Glutamatergic neuron (in vitro differentiated cells): ENCODE results near the gene POLD4. TPM values are rescaled to one million over a fixed set of nuclear protein-coding genes. Genes with fewer than 3 reads are reported as not detected.

Experiments
- DNase-seq: peaks from one replicate; pipeline ENCODE4 v3.0.0; 2022
- H3K27ac Mint-ChIP-seq: one replicate; pipeline ENCODE4 v1.8.0; 2020; ENCODE audit warnings: mild to moderate bottlenecking, mixed read lengths, inconsistent platforms; ENCODE audit not compliant: unreplicated experiment
- H3K27me3 Mint-ChIP-seq: one replicate; pipeline ENCODE4 v1.8.0; 2020; ENCODE audit warnings: mild to moderate bottlenecking, moderate library complexity, mixed read lengths, inconsistent platforms; ENCODE audit not compliant: unreplicated experiment
- H3K36me3 Mint-ChIP-seq: one replicate; pipeline ENCODE4 v1.8.0; 2020; ENCODE audit warnings: mild to moderate bottlenecking, mixed read lengths, inconsistent platforms; ENCODE audit not compliant: unreplicated experiment
- H3K4me1 Mint-ChIP-seq: one replicate; pipeline ENCODE4 v1.8.0; 2020; ENCODE audit warnings: mild to moderate bottlenecking, low read depth, mixed read lengths, inconsistent platforms; ENCODE audit not compliant: unreplicated experiment
- H3K4me3 Mint-ChIP-seq: one replicate; pipeline ENCODE4 v1.8.0; 2020; ENCODE audit warnings: mild to moderate bottlenecking, mixed read lengths, inconsistent platforms; ENCODE audit not compliant: unreplicated experiment
- H3K9me3 Mint-ChIP-seq: one replicate; pipeline ENCODE4 v1.8.0; 2020; ENCODE audit warnings: mild to moderate bottlenecking, moderate library complexity, mixed read lengths, inconsistent platforms; ENCODE audit not compliant: unreplicated experiment
- total RNA-seq: library from RNA; stranded (reverse); fragmentation: NEBNext Ultra II Directional; extraction: Animal tissue kit (Norgen Biotek cat#: 25700); gene quantifications from one replicate; pipeline ENCODE4 v1.2.1, GENCODE V29; 2021; ENCODE audit not compliant: unreplicated experiment
- TF ChIP-seq, protein P1 (sequence below): fragments of 200-600 bp; sonication (generic); IDR thresholded peaks from one replicate; pipeline ENCODE4 v1.5.0; 2021; ENCODE audit not compliant: partially characterized antibody, unreplicated experiment

POLD4 gene
- total RNA-seq, 1 donor from 2014 or later = 15.4 TPM

DNA sequence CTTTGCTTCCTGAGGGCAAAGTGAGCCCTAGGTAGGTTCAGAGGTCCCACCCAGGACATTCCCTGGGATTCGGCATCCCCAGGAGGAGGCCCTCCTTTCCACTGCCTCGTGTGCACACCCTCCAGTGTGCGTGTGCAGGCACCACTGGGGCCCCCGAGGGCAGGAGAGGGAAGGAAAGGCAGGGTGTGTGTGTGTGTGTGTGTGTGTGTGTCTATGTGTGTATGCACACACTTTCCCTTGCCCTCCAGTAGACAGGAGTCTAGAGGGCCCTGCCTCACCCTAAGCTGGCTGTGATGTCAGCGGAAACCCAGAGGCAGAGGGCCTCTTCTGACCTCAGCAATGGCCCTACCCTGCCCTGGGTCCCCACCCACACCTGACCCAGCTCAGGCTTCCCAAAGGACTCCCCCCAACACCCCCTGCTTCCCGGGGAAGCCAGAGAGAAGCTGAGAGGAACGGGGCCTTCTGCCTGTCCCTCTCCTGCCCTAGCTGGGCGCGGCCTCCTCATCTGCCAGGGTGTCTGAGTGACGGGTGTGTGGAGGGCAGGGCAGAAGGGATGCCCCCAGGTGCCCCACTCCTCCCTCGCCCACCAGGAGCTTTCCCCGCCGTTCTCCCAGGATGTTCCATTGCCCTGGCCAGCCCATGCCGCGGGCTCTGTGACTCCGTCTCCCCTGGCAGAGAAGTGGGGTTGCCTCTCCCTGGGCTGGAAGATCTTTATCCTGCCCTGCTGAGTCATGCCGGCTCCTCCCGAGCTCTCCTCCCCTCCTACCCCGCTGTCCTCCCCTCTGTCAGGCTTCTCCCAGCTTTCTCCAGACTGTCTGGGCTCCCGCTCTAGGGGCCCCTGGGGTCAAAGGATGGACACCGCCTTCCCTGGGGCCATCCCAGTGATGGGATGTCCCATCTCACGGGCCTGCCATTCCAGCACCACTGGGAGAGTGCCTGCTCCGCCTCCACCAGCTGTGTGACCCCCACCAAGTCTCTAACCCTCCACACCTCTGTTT is 26.0 kb upstream of the POLD4 start:
- H3K27ac Mint-ChIP-seq = no peak overlapping the region
- DNase-seq = no peak
- H3K9me3 Mint-ChIP-seq = no peaks in the 10 kb centered on the region
- no peaks in the 10 kb centered on the region for H3K36me3 Mint-ChIP-seq
- TF ChIP-seq, protein P1, sequence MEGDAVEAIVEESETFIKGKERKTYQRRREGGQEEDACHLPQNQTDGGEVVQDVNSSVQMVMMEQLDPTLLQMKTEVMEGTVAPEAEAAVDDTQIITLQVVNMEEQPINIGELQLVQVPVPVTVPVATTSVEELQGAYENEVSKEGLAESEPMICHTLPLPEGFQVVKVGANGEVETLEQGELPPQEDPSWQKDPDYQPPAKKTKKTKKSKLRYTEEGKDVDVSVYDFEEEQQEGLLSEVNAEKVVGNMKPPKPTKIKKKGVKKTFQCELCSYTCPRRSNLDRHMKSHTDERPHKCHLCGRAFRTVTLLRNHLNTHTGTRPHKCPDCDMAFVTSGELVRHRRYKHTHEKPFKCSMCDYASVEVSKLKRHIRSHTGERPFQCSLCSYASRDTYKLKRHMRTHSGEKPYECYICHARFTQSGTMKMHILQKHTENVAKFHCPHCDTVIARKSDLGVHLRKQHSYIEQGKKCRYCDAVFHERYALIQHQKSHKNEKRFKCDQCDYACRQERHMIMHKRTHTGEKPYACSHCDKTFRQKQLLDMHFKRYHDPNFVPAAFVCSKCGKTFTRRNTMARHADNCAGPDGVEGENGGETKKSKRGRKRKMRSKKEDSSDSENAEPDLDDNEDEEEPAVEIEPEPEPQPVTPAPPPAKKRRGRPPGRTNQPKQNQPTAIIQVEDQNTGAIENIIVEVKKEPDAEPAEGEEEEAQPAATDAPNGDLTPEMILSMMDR = no peak
- H3K4me1 Mint-ChIP-seq = no peaks in the 10 kb centered on the region
- H3K4me3 Mint-ChIP-seq = no peak overlapping the region
- H3K27me3 Mint-ChIP-seq = peaks cover 13% of the 10 kb centered on the region

DNA sequence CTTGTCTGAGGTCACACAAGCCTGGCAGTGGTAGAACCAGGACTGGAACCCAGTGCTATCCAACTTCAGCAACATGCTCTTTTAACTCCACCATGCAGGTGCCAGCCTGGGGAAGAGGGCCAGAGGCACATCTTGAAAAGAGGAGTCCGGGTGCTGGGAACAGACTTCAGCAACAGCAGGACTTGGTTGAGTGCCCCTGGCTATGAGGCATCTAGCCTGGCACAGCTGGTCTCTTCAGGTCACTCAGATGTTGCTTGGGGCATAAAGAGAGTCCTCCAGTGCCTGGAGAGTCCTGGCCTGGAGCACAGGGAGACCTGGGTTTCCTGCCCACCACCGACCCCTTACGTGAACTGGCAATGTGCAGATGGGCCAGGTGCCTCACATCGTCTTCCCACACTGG is 25.2 kb upstream of the POLD4 start:
- H3K27ac Mint-ChIP-seq = no peak overlapping the region
- peaks cover 17% of the 10 kb centered on the region for H3K27me3 Mint-ChIP-seq
- no peak overlapping the region for H3K4me3 Mint-ChIP-seq
- no peak for DNase-seq
- no peaks in the 10 kb centered on the region for H3K4me1 Mint-ChIP-seq
- H3K36me3 Mint-ChIP-seq = no peaks in the 10 kb centered on the region
- TF ChIP-seq, protein P1 = no peak
- peaks cover 3% of the 10 kb centered on the region for H3K9me3 Mint-ChIP-seq

DNA sequence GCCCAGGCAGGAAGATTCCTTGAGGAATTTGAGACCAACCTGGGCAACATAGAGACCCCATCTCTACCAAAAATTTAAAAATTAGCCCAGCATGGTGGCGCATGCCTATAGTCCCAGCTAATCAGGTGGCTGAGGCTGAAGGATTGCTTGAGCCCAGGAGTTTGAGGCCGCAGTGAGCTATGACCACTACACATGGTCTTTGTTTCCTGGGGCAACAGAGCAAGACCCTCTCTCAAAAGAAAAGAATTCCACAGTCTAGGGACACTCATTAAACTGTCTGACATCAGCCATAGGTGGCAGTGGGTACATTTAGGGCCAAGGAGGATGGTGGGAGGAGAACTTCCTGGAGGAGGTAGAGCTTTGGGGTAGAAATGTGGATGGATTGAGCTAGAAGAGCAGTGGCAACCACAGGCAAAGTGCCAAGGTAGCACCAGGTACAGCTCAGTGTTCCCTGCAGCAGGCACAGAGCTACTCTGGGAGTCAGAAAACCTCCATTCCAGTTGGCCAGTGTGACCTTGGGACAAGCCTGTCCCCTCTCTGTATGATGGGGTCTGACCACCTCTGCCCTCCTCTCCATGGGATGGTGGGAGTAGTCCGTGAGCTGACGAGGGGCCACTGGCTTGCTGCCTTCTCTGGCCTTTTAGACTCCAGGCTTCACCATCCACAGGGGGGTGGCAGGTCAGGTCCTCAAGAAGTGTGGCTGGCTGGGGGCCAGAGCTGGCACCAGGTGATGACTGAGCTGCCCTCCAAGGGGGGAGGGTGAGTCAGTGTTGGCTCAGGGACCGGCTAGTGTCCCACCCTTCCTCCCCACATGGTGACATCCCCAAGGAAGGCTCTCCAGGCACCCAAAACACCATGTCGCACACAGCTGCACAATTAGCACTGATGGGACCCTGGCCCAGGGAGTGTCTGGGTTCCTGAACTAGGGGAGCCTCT is 23.8 kb upstream of the POLD4 start:
- Mint-ChIP-seq H3K27ac (no peak overlapping the region), H3K4me3 (no peak overlapping the region), H3K36me3 (no peaks in the 10 kb centered on the region), H3K4me1 (no peaks in the 10 kb centered on the region), H3K27me3 (peaks cover 18% of the 10 kb centered on the region), H3K9me3 (peaks cover 4% of the 10 kb centered on the region)
- TF ChIP-seq, protein P1 = no peak
- DNase-seq = no peak

DNA sequence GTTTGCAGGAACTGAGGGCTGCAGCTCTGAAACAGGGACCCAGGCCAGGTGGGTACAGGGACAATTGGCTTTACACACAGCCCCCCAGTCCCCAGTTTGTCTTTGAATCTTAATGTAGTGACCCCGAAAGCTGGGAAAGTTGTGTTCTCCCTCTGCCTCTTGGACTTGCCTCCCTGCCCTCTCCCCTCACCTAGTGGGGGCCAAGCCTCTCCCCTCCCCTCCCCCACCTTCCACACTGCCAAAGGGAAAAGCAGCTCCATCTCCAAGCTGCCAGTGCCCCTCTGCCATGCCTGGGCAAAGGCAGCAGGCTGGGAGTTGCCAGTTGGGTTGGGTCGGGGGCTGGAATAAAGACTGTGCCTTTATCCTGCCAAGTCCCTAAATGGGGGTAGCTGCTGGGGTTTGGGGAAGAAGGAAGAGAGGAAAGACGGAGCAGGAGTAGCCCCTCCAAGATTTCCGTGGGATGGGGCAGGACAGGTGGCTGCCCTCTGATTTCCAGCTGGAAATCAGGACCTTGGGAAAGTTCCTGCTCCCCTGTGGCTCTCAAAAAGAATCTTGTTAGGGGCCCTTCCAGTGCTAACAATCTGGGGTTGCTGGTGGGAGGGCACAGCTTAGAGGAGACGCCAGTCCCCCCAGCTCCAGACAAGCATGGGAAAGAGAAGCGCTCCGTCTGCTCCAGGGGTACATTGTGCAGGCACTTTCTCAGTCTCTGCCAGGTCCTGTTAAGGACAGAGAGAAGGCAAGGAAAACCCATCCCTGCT is 22.9 kb upstream of the POLD4 start:
- H3K27me3 Mint-ChIP-seq = peaks cover 26% of the 10 kb centered on the region
- TF ChIP-seq, protein P1 = no peak
- H3K36me3 Mint-ChIP-seq = no peaks in the 10 kb centered on the region
- DNase-seq = no peak
- no peak overlapping the region for H3K4me3 Mint-ChIP-seq
- H3K9me3 Mint-ChIP-seq = peaks cover 6% of the 10 kb centered on the region
- peaks cover 6% of the 10 kb centered on the region for H3K4me1 Mint-ChIP-seq
- no peak overlapping the region for H3K27ac Mint-ChIP-seq
